Measurements from ENCODE around the gene AMDHD1.

AMDHD1 gene

GRCh38 chr12:95994476-95994875 lies 51.3 kb downstream of the AMDHD1 start:
- Histone ChIP-seq H3K79me1 (ENCODE audit: low read depth, low read length) (no peaks in the 10 kb centered on the region), H3K27ac (replicated peaks; ENCODE audit: low read length) (no peak overlapping the region), H4K91ac (ENCODE audit: low read depth, low read length, poor library complexity) (no peak overlapping the region), H2BK12ac (ENCODE audit: low read length) (no peak overlapping the region), H3K36me3 (replicated peaks in 1 of 2; ENCODE audit: control insufficient read depth in 2 of 2, insufficient read depth in 2 of 2, low read length in 2 of 2) (no peaks in the 10 kb centered on the region), H3K4ac (ENCODE audit: low read length) (no peak overlapping the region), H3K4me1 (ENCODE audit: control insufficient read depth in 2 of 2, insufficient read depth in 1 of 2, low read depth in 1 of 2, low read length in 2 of 2) (no peaks in the 10 kb centered on the region), H2AFZ (ENCODE audit: low read length) (no peak overlapping the region), H3K4me2 (ENCODE audit: insufficient read depth, low read length, poor library complexity, severe bottlenecking) (no peak overlapping the region), H2BK15ac (ENCODE audit: low read length) (no peak overlapping the region), H3K9ac (ENCODE audit: low read depth, low read length, poor library complexity) (no peak overlapping the region), H2AK5ac (ENCODE audit: low read depth, low read length) (no peak overlapping the region), H2BK120ac (ENCODE audit: low read depth, low read length) (no peak overlapping the region), H3K9me3 (replicated peaks in 1 of 2; ENCODE audit: control insufficient read depth in 2 of 2, insufficient read depth in 1 of 2, low read depth in 1 of 2, low read length in 2 of 2) (no peaks in the 10 kb centered on the region), H3K4me3 (ENCODE audit: low read length in 2 of 2) (no peak overlapping the region), H3K14ac (ENCODE audit: low read length) (no peak overlapping the region), H4K8ac (ENCODE audit: low read depth, low read length) (no peak overlapping the region), H3K23ac (ENCODE audit: low read depth, low read length, poor library complexity) (no peak overlapping the region), H2BK5ac (ENCODE audit: low read length) (no peak overlapping the region), H3K18ac (ENCODE audit: low read length) (no peak overlapping the region), H3K27me3 (ENCODE audit: control insufficient read depth in 3 of 3, insufficient read depth in 3 of 3, low read depth in 1 of 3, low read length in 3 of 3) (no peaks in the 10 kb centered on the region)
- no CpG with 5 or more reads among the region's 5 CpGs for WGBS, 2 donors (ENCODE audit: extremely low coverage in 2 of 2, insufficient read length in 2 of 2, insufficient replicate concordance in 1 of 2)
- no peak for DNase-seq (ENCODE audit: low spot score)

DNA sequence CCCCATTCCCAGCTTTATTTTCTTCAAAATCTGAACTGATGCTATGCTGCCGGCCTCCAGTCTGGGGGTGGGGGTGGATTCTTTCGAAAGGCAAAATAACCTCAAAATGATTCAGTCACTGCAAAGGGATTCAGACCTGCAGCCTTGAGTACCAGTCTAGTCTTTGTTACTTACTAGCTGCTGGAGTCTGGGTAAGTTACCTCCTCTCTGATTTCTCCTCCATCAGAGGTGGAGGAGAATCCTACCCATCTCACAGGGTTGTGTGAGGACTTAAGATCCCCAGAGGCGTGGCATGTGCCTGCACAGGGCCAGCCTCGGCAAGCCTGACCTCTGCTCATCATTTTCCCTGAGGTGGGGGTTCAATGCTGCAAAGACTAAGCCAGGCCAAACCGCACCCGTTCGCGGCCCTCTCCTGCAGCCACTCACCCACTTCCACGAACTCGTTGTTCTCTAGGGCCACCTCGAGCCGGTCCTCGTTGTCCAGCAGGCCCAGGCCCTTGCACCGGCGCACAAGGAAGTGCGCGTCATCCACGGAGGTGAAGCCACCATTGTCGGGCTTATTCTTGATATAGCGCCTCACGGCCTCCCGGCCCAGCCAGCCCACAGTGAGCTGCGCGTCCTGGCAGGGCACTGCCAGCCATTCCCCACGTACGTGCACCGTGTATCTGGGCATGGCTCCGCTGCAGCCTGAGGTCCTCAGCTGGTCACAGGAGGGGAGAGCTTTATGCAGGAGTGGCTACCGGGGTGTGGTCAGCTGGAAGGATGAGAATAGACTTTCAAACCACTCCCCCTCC lies 52.3 kb downstream of the AMDHD1 start:
- Histone ChIP-seq H3K14ac (ENCODE audit: low read length) (no peak overlapping the region), H3K27ac (replicated peaks; ENCODE audit: low read length) (no peak overlapping the region), H2AFZ (ENCODE audit: low read length) (no peak overlapping the region), H3K23ac (ENCODE audit: low read depth, low read length, poor library complexity) (no peak overlapping the region), H3K79me1 (ENCODE audit: low read depth, low read length) (no peaks in the 10 kb centered on the region), H3K9me3 (replicated peaks in 1 of 2; ENCODE audit: control insufficient read depth in 2 of 2, insufficient read depth in 1 of 2, low read depth in 1 of 2, low read length in 2 of 2) (no peaks in the 10 kb centered on the region), H3K9ac (ENCODE audit: low read depth, low read length, poor library complexity) (no peak overlapping the region), H4K91ac (ENCODE audit: low read depth, low read length, poor library complexity) (no peak overlapping the region), H2BK12ac (ENCODE audit: low read length) (no peak overlapping the region), H2AK5ac (ENCODE audit: low read depth, low read length) (peak overlapping the region; percentile 68), H3K4me3 (ENCODE audit: low read length in 2 of 2) (no peak overlapping the region), H3K36me3 (replicated peaks in 1 of 2; ENCODE audit: control insufficient read depth in 2 of 2, insufficient read depth in 2 of 2, low read length in 2 of 2) (peaks cover 0 to 6% of the 10 kb centered on the region in 2 donors), H3K4me1 (ENCODE audit: control insufficient read depth in 2 of 2, insufficient read depth in 1 of 2, low read depth in 1 of 2, low read length in 2 of 2) (no peaks in the 10 kb centered on the region), H2BK15ac (ENCODE audit: low read length) (no peak overlapping the region), H2BK5ac (ENCODE audit: low read length) (peak overlapping the region; percentile 53), H2BK120ac (ENCODE audit: low read depth, low read length) (peak overlapping the region; percentile 17), H3K27me3 (ENCODE audit: control insufficient read depth in 3 of 3, insufficient read depth in 3 of 3, low read depth in 1 of 3, low read length in 3 of 3) (no peaks in the 10 kb centered on the region), H3K4ac (ENCODE audit: low read length) (no peak overlapping the region), H4K8ac (ENCODE audit: low read depth, low read length) (no peak overlapping the region), H3K18ac (ENCODE audit: low read length) (peak overlapping the region; percentile 15), H3K4me2 (ENCODE audit: insufficient read depth, low read length, poor library complexity, severe bottlenecking) (no peak overlapping the region)
- no CpG with 5 or more reads among the region's 29 CpGs for WGBS, 2 donors (ENCODE audit: extremely low coverage in 2 of 2, insufficient read length in 2 of 2, insufficient replicate concordance in 1 of 2)
- no peak for DNase-seq (ENCODE audit: low spot score)

- Histone ChIP-seq H3K4me1 (ENCODE audit: control insufficient read depth in 2 of 2, insufficient read depth in 1 of 2, low read depth in 1 of 2, low read length in 2 of 2) (no peaks in the 10 kb centered on the region), H2BK15ac (ENCODE audit: low read length) (no peak within 1 kb of the TSS), H3K9ac (ENCODE audit: low read depth, low read length, poor library complexity) (no peak within 1 kb of the TSS), H2BK120ac (ENCODE audit: low read depth, low read length) (peak within 1 kb of the TSS; percentile 17), H3K27ac (replicated peaks; ENCODE audit: low read length) (no peak within 1 kb of the TSS), H2AFZ (ENCODE audit: low read length) (no peak within 1 kb of the TSS), H3K18ac (ENCODE audit: low read length) (peak within 1 kb of the TSS; percentile 15), H3K14ac (ENCODE audit: low read length) (no peak within 1 kb of the TSS), H3K4ac (ENCODE audit: low read length) (no peak within 1 kb of the TSS), H3K9me3 (replicated peaks in 1 of 2; ENCODE audit: control insufficient read depth in 2 of 2, insufficient read depth in 1 of 2, low read depth in 1 of 2, low read length in 2 of 2) (no peaks in the 10 kb centered on the region), H3K36me3 (replicated peaks in 1 of 2; ENCODE audit: control insufficient read depth in 2 of 2, insufficient read depth in 2 of 2, low read length in 2 of 2) (peaks cover 0 to 13% of the 10 kb centered on the region in 2 donors), H2AK5ac (ENCODE audit: low read depth, low read length) (peak within 1 kb of the TSS; percentile 68), H4K8ac (ENCODE audit: low read depth, low read length) (no peak within 1 kb of the TSS), H3K4me3 (ENCODE audit: low read length in 2 of 2) (no peak within 1 kb of the TSS), H3K27me3 (ENCODE audit: control insufficient read depth in 3 of 3, insufficient read depth in 3 of 3, low read depth in 1 of 3, low read length in 3 of 3) (no peaks in the 10 kb centered on the region), H4K91ac (ENCODE audit: low read depth, low read length, poor library complexity) (no peak within 1 kb of the TSS), H3K79me1 (ENCODE audit: low read depth, low read length) (no peaks in the 10 kb centered on the region), H3K4me2 (ENCODE audit: insufficient read depth, low read length, poor library complexity, severe bottlenecking) (no peak within 1 kb of the TSS), H3K23ac (ENCODE audit: low read depth, low read length, poor library complexity) (no peak within 1 kb of the TSS), H2BK5ac (ENCODE audit: low read length) (peak within 1 kb of the TSS; percentile 53), H2BK12ac (ENCODE audit: low read length) (no peak within 1 kb of the TSS)
- DNase-seq (ENCODE audit: low spot score), result no peak
- WGBS, 2 donors (ENCODE audit: extremely low coverage in 2 of 2, insufficient read length in 2 of 2, insufficient replicate concordance in 1 of 2), result no CpG with 5 or more reads among the region's 7 CpGs
Observed at GRCh38 chr12:95996034-95996658, 53.0 kb downstream of the AMDHD1 start, which contains the start of gene HAL. Gene HAL (minus strand): TSS chr12:95996344. CDS start chr12:95995910, 434 bp downstream.

DNA sequence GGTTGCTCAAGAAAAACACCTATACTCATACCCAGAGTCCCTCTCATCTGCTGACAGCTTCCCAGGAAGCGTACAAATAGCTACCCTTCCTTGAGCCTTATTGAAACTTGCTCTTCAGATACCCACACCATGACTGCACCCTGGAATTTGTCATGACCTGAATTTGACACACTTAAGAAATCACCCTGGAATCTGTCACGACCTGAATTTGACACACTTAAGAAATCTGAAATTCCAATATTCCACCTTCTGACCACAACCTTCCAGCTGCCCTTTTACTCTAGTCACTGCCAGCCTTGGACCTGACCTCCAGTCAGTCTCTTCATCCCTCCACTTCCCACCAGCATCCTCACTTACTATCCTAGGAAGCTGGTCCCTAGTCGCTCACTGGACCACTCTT lies 54.1 kb downstream of the AMDHD1 start:
- WGBS, 2 donors (ENCODE audit: extremely low coverage in 2 of 2, insufficient read length in 2 of 2, insufficient replicate concordance in 1 of 2), result no CpG with 5 or more reads among the region's 3 CpGs
- H3K36me3 ChIP-seq (replicated peaks in 1 of 2; ENCODE audit: control insufficient read depth in 2 of 2, insufficient read depth in 2 of 2, low read length in 2 of 2), result peaks cover 0 to 20% of the 10 kb centered on the region in 2 donors

More for the DNA sequence above, 54.1 kb downstream of the AMDHD1 start:
- Histone ChIP-seq H2BK120ac (ENCODE audit: low read depth, low read length) (no peak overlapping the region), H2BK5ac (ENCODE audit: low read length) (no peak overlapping the region), H3K14ac (ENCODE audit: low read length) (no peak overlapping the region), H4K8ac (ENCODE audit: low read depth, low read length) (no peak overlapping the region), H3K27ac (replicated peaks; ENCODE audit: low read length) (no peak overlapping the region), H3K23ac (ENCODE audit: low read depth, low read length, poor library complexity) (no peak overlapping the region), H3K4me3 (ENCODE audit: low read length in 2 of 2) (no peak overlapping the region), H3K9me3 (replicated peaks in 1 of 2; ENCODE audit: control insufficient read depth in 2 of 2, insufficient read depth in 1 of 2, low read depth in 1 of 2, low read length in 2 of 2) (no peaks in the 10 kb centered on the region), H3K79me1 (ENCODE audit: low read depth, low read length) (no peaks in the 10 kb centered on the region), H3K9ac (ENCODE audit: low read depth, low read length, poor library complexity) (no peak overlapping the region), H2BK12ac (ENCODE audit: low read length) (no peak overlapping the region), H2AFZ (ENCODE audit: low read length) (no peak overlapping the region), H2BK15ac (ENCODE audit: low read length) (no peak overlapping the region), H2AK5ac (ENCODE audit: low read depth, low read length) (no peak overlapping the region), H3K4me2 (ENCODE audit: insufficient read depth, low read length, poor library complexity, severe bottlenecking) (no peak overlapping the region), H3K18ac (ENCODE audit: low read length) (no peak overlapping the region), H3K27me3 (ENCODE audit: control insufficient read depth in 3 of 3, insufficient read depth in 3 of 3, low read depth in 1 of 3, low read length in 3 of 3) (no peaks in the 10 kb centered on the region), H3K4ac (ENCODE audit: low read length) (no peak overlapping the region), H3K4me1 (ENCODE audit: control insufficient read depth in 2 of 2, insufficient read depth in 1 of 2, low read depth in 1 of 2, low read length in 2 of 2) (no peaks in the 10 kb centered on the region), H4K91ac (ENCODE audit: low read depth, low read length, poor library complexity) (no peak overlapping the region)
- no peak for DNase-seq (ENCODE audit: low spot score)

Data from neuronal stem cell (in vitro differentiated cells).